CD4-positive, alpha-beta T cell (primary cell): Measurements from ENCODE around the gene DHX29. TPM values are rescaled to one million over a fixed set of nuclear protein-coding genes. Genes with fewer than 3 reads are reported as not detected.

Experiments
- ATAC-seq: fragments of 200-7000 bp; cut with Tn5 transposase; one replicate; pipeline ENCODE4 v1.10.0; 2022; ENCODE audit warnings: mild to moderate bottlenecking; ENCODE audit not compliant: poor library complexity
- CTCF ChIA-PET: fragments of 350-600 bp; sonication (Branson Sonifier 250); formaldehyde crosslinking; loops from one replicate; lab custom pipeline; 2021; ENCODE audit warnings: antibody characterized with exemption, inconsistent platforms; lab: Charles Lee
- POLR2A ChIA-PET: fragments of 350-600 bp; sonication (Branson Sonifier 250); formaldehyde crosslinking; loops from one replicate; lab custom pipeline; 2021; ENCODE audit warnings: antibody characterized with exemption, inconsistent platforms; lab: Charles Lee
- DNase-seq, 14 experiments: peaks; one replicate each; pipeline ENCODE4 v3.0.0-alpha.2; 2013 to 2020; ENCODE audit warnings: mixed read lengths in 2 of 14
- H3K27ac ChIP-seq, 2 donors: one replicate each; pipeline versions ENCODE4 v1.5.1 to v1.7.0; 2013; ENCODE audit warnings: low read length in 2 of 2, low read depth in 1 of 2, mild to moderate bottlenecking in 1 of 2
- H3K27me3 ChIP-seq, 2 experiments: 1 replicate in 1 of 2; 2 replicates in 1 of 2; pipeline versions ENCODE4 v1.6.1 to v1.7.0; 2013; ENCODE audit warnings: low read length in 2 of 2, control low read depth in 1 of 2, mild to moderate bottlenecking in 1 of 2, moderate library complexity in 1 of 2; ENCODE audit not compliant: insufficient read depth in 2 of 2, control insufficient read depth in 1 of 2
- H3K36me3 ChIP-seq: one replicate; pipeline ENCODE4 v1.6.1; 2013; ENCODE audit warnings: low read length, control low read depth; ENCODE audit not compliant: insufficient read depth
- H3K4me1 ChIP-seq: one replicate; pipeline ENCODE4 v1.6.1; 2013; ENCODE audit warnings: low read length, control low read depth; ENCODE audit not compliant: insufficient read depth
- H3K4me3 ChIP-seq: one replicate; pipeline ENCODE4 v1.5.1; 2013; ENCODE audit warnings: mild to moderate bottlenecking, low read length, moderate library complexity
- H3K9me3 ChIP-seq, 2 experiments: 1 replicate in 1 of 2; 2 replicates in 1 of 2; pipeline versions ENCODE4 v1.6.1 to v1.7.0; 2013; ENCODE audit warnings: low read length in 2 of 2, mild to moderate bottlenecking in 2 of 2, control low read depth in 1 of 2, moderate library complexity in 1 of 2; ENCODE audit not compliant: control insufficient read depth in 1 of 2, insufficient read depth in 1 of 2
- H3K27ac Mint-ChIP-seq: one replicate; pipeline ENCODE4 v1.8.0; 2020; ENCODE audit warnings: mixed read lengths
- H3K27me3 Mint-ChIP-seq: one replicate; pipeline ENCODE4 v1.8.0; 2021; ENCODE audit warnings: mixed read lengths
- H3K36me3 Mint-ChIP-seq: one replicate; pipeline ENCODE4 v1.8.0; 2021; ENCODE audit warnings: low read depth, mixed read lengths
- H3K4me1 Mint-ChIP-seq: one replicate; pipeline ENCODE4 v1.8.0; 2021; ENCODE audit warnings: low read depth, mixed read lengths
- H3K4me3 Mint-ChIP-seq: one replicate; pipeline ENCODE4 v1.8.0; 2020; ENCODE audit warnings: mild to moderate bottlenecking, mixed read lengths
- H3K9me3 Mint-ChIP-seq: one replicate; pipeline ENCODE4 v1.8.0; 2020; ENCODE audit warnings: mixed read lengths
- CTCF ChIP-seq: fragments of 200-600 bp; IDR thresholded peaks from one replicate; pipeline ENCODE4 v1.8.0; 2022; ENCODE audit warnings: antibody characterized with exemption, mild to moderate bottlenecking
- intact Hi-C, 2 experiments: fragments of 100-400 bp; cut with DNase I in 1 of 2; cut with micrococcal nuclease in 1 of 2; formaldehyde crosslinking; loops; one replicate each; pipeline versions ENCODE4 v1.15.1 to v1.9.0; 2023 to 2025; cut with DNase I, micrococcal nuclease
- total RNA-seq, 174 experiments: library from RNA in 2 of 174; stranded (reverse) in 2 of 174; gene quantifications; one replicate each; pipeline ENCODE4 v1.2.3 and lab custom pipeline; 2021 to 2026

The DHX29 gene
- total RNA-seq, 2 experiments from 2014 or later, result 13.8 to 17.9 TPM

GRCh38 chr5:55226027-55226933 lies 81.2 kb downstream of the DHX29 start:
- DNase-seq (peak in 7 of 14 experiments; percentile 12 to 61 (median 40)), ATAC-seq (peak; percentile 58)
- H3K4me1 Mint-ChIP-seq, result peaks cover 51% of the 10 kb centered on the region
- TF ChIP-seq CTCF, result peak; percentile 33
- Histone ChIP-seq H3K27me3 (peaks cover 94 to 97% of the 10 kb centered on the region in 2 experiments), H3K4me3 (peak overlapping the region; percentile 25), H3K36me3 (no peaks in the 10 kb centered on the region), H3K27ac (no peak overlapping the region), H3K4me1 (peaks cover 47% of the 10 kb centered on the region), H3K9me3 (peaks cover 0 to 32% of the 10 kb centered on the region in 2 experiments)
- intact Hi-C loops, result no loop called here
- no peaks in the 10 kb centered on the region for H3K9me3 Mint-ChIP-seq
- H3K36me3 Mint-ChIP-seq, result no peaks in the 10 kb centered on the region
- no peak overlapping the region for H3K27ac Mint-ChIP-seq
- peak overlapping the region; percentile 63 for H3K4me3 Mint-ChIP-seq
- CTCF ChIA-PET, result interaction anchor here (0.6 to 1.3 kb wide), 3 partner anchors 11 to 1154 kb away, joined by 3 to 4 read pairs (median 3); no protein-coding TSS in a partner anchor
- POLR2A ChIA-PET, result no interaction called here
- peaks cover 90% of the 10 kb centered on the region for H3K27me3 Mint-ChIP-seq

- no peaks in the 10 kb centered on the region for H3K9me3 Mint-ChIP-seq
- H3K27me3 Mint-ChIP-seq, result peaks cover 90% of the 10 kb centered on the region
- TF ChIP-seq CTCF, result no peak
- POLR2A ChIA-PET, result interaction anchor here (2.5 kb wide), 1 partner anchor 8 kb away, joined by 19 read pairs; the partner anchor contains the start of gene CCNO
- peaks cover 0 to 37% of the 10 kb centered on the region in 2 experiments for H3K9me3 ChIP-seq
- peak overlapping the region; percentile 55 for H3K4me3 Mint-ChIP-seq
- intact Hi-C loops, result no loop called here
- peaks cover 48% of the 10 kb centered on the region for H3K4me1 ChIP-seq
- H3K36me3 Mint-ChIP-seq, result no peaks in the 10 kb centered on the region
- H3K4me1 Mint-ChIP-seq, result peaks cover 51% of the 10 kb centered on the region
- H3K36me3 ChIP-seq, result no peaks in the 10 kb centered on the region
- ATAC-seq, result no peak
- H3K27me3 ChIP-seq, result peaks cover 94 to 97% of the 10 kb centered on the region in 2 experiments
- H3K4me3 ChIP-seq, result no peak overlapping the region
- no peak overlapping the region for H3K27ac ChIP-seq
- CTCF ChIA-PET, result interaction anchor here (1.3 kb wide), 1 partner anchor 12 kb away, joined by 4 read pairs; no protein-coding TSS in a partner anchor
- DNase-seq, result no peak
- no peak overlapping the region for H3K27ac Mint-ChIP-seq
Measured at GRCh38 chr5:55225346-55225745, 82.1 kb downstream of the DHX29 start.

GRCh38 chr5:55223812-55224240 lies 83.7 kb downstream of the DHX29 start:
- Histone ChIP-seq H3K27me3 (peaks cover 88 to 97% of the 10 kb centered on the region in 2 experiments), H3K9me3 (peaks cover 0 to 40% of the 10 kb centered on the region in 2 experiments), H3K36me3 (no peaks in the 10 kb centered on the region), H3K4me1 (peaks cover 52% of the 10 kb centered on the region), H3K27ac (no peak overlapping the region), H3K4me3 (peak overlapping the region; percentile 10)
- Mint-ChIP-seq H3K27me3 (peaks cover 90% of the 10 kb centered on the region), H3K9me3 (no peaks in the 10 kb centered on the region), H3K4me3 (peak overlapping the region; percentile 60), H3K36me3 (no peaks in the 10 kb centered on the region), H3K4me1 (peaks cover 53% of the 10 kb centered on the region), H3K27ac (no peak overlapping the region)
- no peak for ATAC-seq
- intact Hi-C loops, result no loop called here
- ChIA-PET POLR2A (interaction anchor here (1.0 to 2.5 kb wide), 3 partner anchors 8 to 47 kb away, joined by 3 to 19 read pairs (median 5); partner anchors contain the start of gene CCNO), CTCF (interaction anchor here (1.0 kb wide), 1 partner anchor 8 kb away, joined by 4 read pairs; no protein-coding TSS in a partner anchor)
- TF ChIP-seq CTCF, result no peak
- DNase-seq, result no peak
